Liver (tissue), 9 donors: ENCODE data around the gene ABL2. TPM values are rescaled to one million over a fixed set of nuclear protein-coding genes. Genes with fewer than 3 reads are reported as not detected.

Experiments
- DNase-seq: peaks from one replicate; pipeline ENCODE4 v3.0.0-alpha.2; 2017; ENCODE audit warnings: low spot score
- H3K27ac ChIP-seq, 2 donors: one replicate each; pipeline ENCODE4 v1.7.0; 2013; ENCODE audit warnings: inconsistent platforms in 2 of 2, low read length in 2 of 2, control low read depth in 1 of 2, low read depth in 1 of 2, mild to moderate bottlenecking in 1 of 2
- H3K27me3 ChIP-seq, 4 donors: one replicate each; pipeline versions ENCODE4 v1.6.1 to v1.7.0; 2013; ENCODE audit warnings: low read length in 3 of 4, inconsistent platforms in 1 of 4, mild to moderate bottlenecking in 1 of 4, moderate library complexity in 1 of 4; ENCODE audit not compliant: control insufficient read depth in 4 of 4, insufficient read depth in 4 of 4
- H3K36me3 ChIP-seq, 4 donors: one replicate each; pipeline versions ENCODE4 v1.6.1 to v1.7.0; 2013; ENCODE audit warnings: low read length in 3 of 4, mild to moderate bottlenecking in 3 of 4, low read depth in 1 of 4, moderate library complexity in 1 of 4; ENCODE audit not compliant: control insufficient read depth in 4 of 4, insufficient read depth in 3 of 4
- H3K4me1 ChIP-seq, 4 donors: one replicate each; pipeline versions ENCODE4 v1.6.1 to v1.7.0; 2013; ENCODE audit warnings: low read length in 3 of 4, mild to moderate bottlenecking in 3 of 4, moderate library complexity in 1 of 4; ENCODE audit not compliant: control insufficient read depth in 4 of 4, insufficient read depth in 4 of 4
- H3K4me3 ChIP-seq, 3 donors: one replicate each; pipeline versions ENCODE4 v1.6.1 to v1.7.0; 2013; ENCODE audit warnings: low read length in 3 of 3, control low read depth in 1 of 3, low read depth in 1 of 3, mild to moderate bottlenecking in 1 of 3
- H3K9ac ChIP-seq, 2 donors: one replicate each; pipeline ENCODE4 v1.7.0; 2013; ENCODE audit warnings: low read length in 2 of 2, mild to moderate bottlenecking in 2 of 2, moderate library complexity in 2 of 2, control low read depth in 1 of 2, low read depth in 1 of 2
- H3K9me3 ChIP-seq, 4 donors: one replicate each; pipeline versions ENCODE4 v1.6.1 to v1.7.0; 2013; ENCODE audit warnings: low read length in 3 of 4; ENCODE audit not compliant: control insufficient read depth in 4 of 4
- ATF3 ChIP-seq: IDR thresholded peaks from 2 replicates; pipeline ENCODE4 v1.6.1; 2016; ENCODE audit warnings: antibody characterized with exemption
- CTCF ChIP-seq: fragments of 150-350 bp; IDR thresholded peaks from 2 replicates; pipeline ENCODE4 v1.5.1; 2017; ENCODE audit warnings: improper control_type of control experiment, low read depth, low read length; ENCODE audit not compliant: missing input control
- EGR1 ChIP-seq, 2 donors: IDR thresholded peaks; 2 replicates each; pipeline ENCODE4 v1.6.1; 2016 to 2018; ENCODE audit warnings: antibody characterized with exemption in 2 of 2, low read depth in 2 of 2
- FOXA2 ChIP-seq: IDR thresholded peaks from 2 replicates; pipeline ENCODE4 v1.6.1; 2016; ENCODE audit warnings: antibody characterized with exemption
- GABPA ChIP-seq, 2 donors: IDR thresholded peaks in 1 of 2; conservative IDR thresholded peaks in 1 of 2; 2 replicates each; pipeline ENCODE4 v1.6.1; 2016; ENCODE audit warnings: antibody characterized with exemption in 2 of 2, mild to moderate bottlenecking in 1 of 2, moderate library complexity in 1 of 2
- HNF4A ChIP-seq, 2 donors: conservative IDR thresholded peaks; 2 replicates each; pipeline ENCODE4 v1.6.1; 2016; ENCODE audit warnings: antibody characterized with exemption in 2 of 2, mild to moderate bottlenecking in 2 of 2
- HNF4G ChIP-seq: IDR thresholded peaks from 2 replicates; pipeline ENCODE4 v1.6.1; 2016; ENCODE audit warnings: antibody characterized with exemption
- JUND ChIP-seq, 2 donors: IDR thresholded peaks; 2 replicates each; pipeline ENCODE4 v1.6.1; 2016; ENCODE audit warnings: antibody characterized with exemption in 2 of 2
- MAX ChIP-seq: IDR thresholded peaks from 2 replicates; pipeline ENCODE4 v1.6.1; 2016; ENCODE audit warnings: antibody characterized with exemption
- NR2F2 ChIP-seq: IDR thresholded peaks from 2 replicates; pipeline ENCODE4 v1.6.1; 2016; ENCODE audit warnings: antibody characterized with exemption
- RAD21 ChIP-seq, 2 donors: IDR thresholded peaks; 2 replicates each; pipeline ENCODE4 v1.6.1; 2016; ENCODE audit warnings: antibody characterized with exemption in 2 of 2, mild to moderate bottlenecking in 2 of 2
- REST ChIP-seq: IDR thresholded peaks from 2 replicates; pipeline ENCODE4 v1.6.1; 2016; ENCODE audit warnings: antibody characterized with exemption, mild to moderate bottlenecking
- RXRA ChIP-seq, 2 donors: IDR thresholded peaks; 2 replicates each; pipeline ENCODE4 v1.6.1; 2017 to 2018; ENCODE audit warnings: antibody characterized with exemption in 2 of 2, mild to moderate bottlenecking in 1 of 2
- SP1 ChIP-seq: IDR thresholded peaks from 2 replicates; pipeline ENCODE4 v1.6.1; 2018; ENCODE audit warnings: antibody characterized with exemption, mild to moderate bottlenecking
- TAF1 ChIP-seq: conservative IDR thresholded peaks from 2 replicates; pipeline ENCODE4 v1.6.1; 2016; ENCODE audit warnings: antibody characterized with exemption, mild to moderate bottlenecking
- YY1 ChIP-seq: IDR thresholded peaks from 2 replicates; pipeline ENCODE4 v1.6.1; 2016; ENCODE audit warnings: antibody characterized with exemption, mild to moderate bottlenecking
- ZBTB33 ChIP-seq: IDR thresholded peaks from 2 replicates; pipeline ENCODE4 v1.6.1; 2016; ENCODE audit warnings: antibody characterized with exemption
- WGBS: extraction: QIAGEN DNeasy Blood & Tissue Kit; methylation state at CpG from one replicate; pipeline ENCODE4 v1.1.7; 2013; 5-methylcytosine and 5-hydroxymethylcytosine counted together
- polyA plus RNA-seq, 2 donors: library from polyadenylated mRNA; stranded (reverse) in 1 of 2; unstranded in 1 of 2; fragments of 200-250 nt in 1 of 2; fragments of >200 nt in 1 of 2; fragmentation: Nextera tagmentation in 1 of 2; extraction: Ambion mirVana in 1 of 2; gene quantifications; one replicate each; pipeline versions ENCODE4 v1.2.1 to v1.2.3, GENCODE V29; 2013 to 2015
- total RNA-seq, 2 donors: library from RNA; depleted of rRNA; stranded (reverse); fragments of >200 nt; gene quantifications; one replicate each; pipeline ENCODE4 v1.2.3, GENCODE V29; 2014
- donor health status: healthy.
- donor health status: healthy.
- donor health status: healthy.
- donor health status: healthy.
- donor health status: healthy.

ABL2 gene
- total and polyA plus RNA-seq, 4 donors, result 1.8 to 7.8 (median 3.4) TPM

- H3K9ac ChIP-seq, result no peak overlapping the region
- no peaks in the 10 kb centered on the region for H3K4me1 ChIP-seq
- DNase-seq, result no peak
- no peaks in the 10 kb centered on the region for H3K36me3 ChIP-seq
- WGBS, result 83% methylated on average over 3 of the region's 3 CpGs
- no peak for TF ChIP-seq HNF4A (conservative IDR thresholded peaks at IDR 0.05)
- no peak for TF ChIP-seq CTCF
- TF ChIP-seq RXRA (IDR thresholded peaks at IDR 0.05), result no peak
- no peak for TF ChIP-seq GABPA (IDR thresholded peaks at IDR 0.05 in 1 of 2, conservative IDR thresholded peaks at IDR 0.05 in 1 of 2)
- TF ChIP-seq REST, result no peak
- no peak for TF ChIP-seq EGR1 (IDR thresholded peaks at IDR 0.05; ENCODE audit: low read depth in 2 of 2)
- H3K27ac ChIP-seq, result no peak overlapping the region
- H3K4me3 ChIP-seq, result no peak overlapping the region
- H3K9me3 ChIP-seq, result no peaks in the 10 kb centered on the region
- H3K27me3 ChIP-seq, result no peaks in the 10 kb centered on the region
Observed at GRCh38 chr1:179168536-179168935, 60.9 kb downstream of the ABL2 start.

GRCh38 chr1:179167955-179168354 is 61.5 kb downstream of the ABL2 start:
- Histone ChIP-seq H3K36me3 (no peaks in the 10 kb centered on the region), H3K27ac (no peak overlapping the region), H3K4me1 (no peaks in the 10 kb centered on the region), H3K9me3 (no peaks in the 10 kb centered on the region), H3K4me3 (no peak overlapping the region), H3K27me3 (no peaks in the 10 kb centered on the region), H3K9ac (no peak overlapping the region)
- no peak for DNase-seq
- 86% methylated on average over 1 of the region's 1 CpG for WGBS
- no peak for TF ChIP-seq GABPA (IDR thresholded peaks at IDR 0.05 in 1 of 2, conservative IDR thresholded peaks at IDR 0.05 in 1 of 2)
- TF ChIP-seq FOXA2, result no peak
- no peak for TF ChIP-seq ZBTB33
- no peak for TF ChIP-seq JUND (IDR thresholded peaks at IDR 0.05)
- TF ChIP-seq REST, result no peak
- no peak for TF ChIP-seq MAX
- no peak for TF ChIP-seq HNF4G
- no peak for TF ChIP-seq RAD21 (IDR thresholded peaks at IDR 0.05)
- no peak for TF ChIP-seq RXRA (IDR thresholded peaks at IDR 0.05)
- TF ChIP-seq CTCF, result no peak
- TF ChIP-seq NR2F2, result no peak
- TF ChIP-seq ATF3, result no peak
- no peak for TF ChIP-seq TAF1
- no peak for TF ChIP-seq HNF4A (conservative IDR thresholded peaks at IDR 0.05)
- no peak for TF ChIP-seq SP1
- TF ChIP-seq EGR1 (IDR thresholded peaks at IDR 0.05; ENCODE audit: low read depth in 2 of 2), result no peak
- no peak for TF ChIP-seq YY1
